Mesenchymal stem cell (in vitro differentiated cells and primary cell): ENCODE results near the gene IRF2.

Experiments used
- DNase-seq: peaks from one replicate; pipeline ENCODE4 v3.0.0-alpha.2; 2013
- H2AFZ ChIP-seq: one replicate; pipeline ENCODE4 v1.6.1; 2013; ENCODE audit warnings: low read depth, mild to moderate bottlenecking, control low read depth, inconsistent platforms, low read length, moderate library complexity
- H2AK5ac ChIP-seq: 2 replicates; pipeline ENCODE4 v1.6.1; 2013; ENCODE audit warnings: low read length, moderate library complexity, mild to moderate bottlenecking, inconsistent platforms; ENCODE audit not compliant: severe bottlenecking
- H2BK120ac ChIP-seq: one replicate; pipeline ENCODE4 v1.6.1; 2013; ENCODE audit warnings: low read depth, mild to moderate bottlenecking, inconsistent platforms, low read length, moderate library complexity
- H2BK12ac ChIP-seq, 2 experiments: one replicate each; pipeline ENCODE4 v1.6.1; 2013; ENCODE audit warnings: inconsistent platforms in 2 of 2, low read length in 2 of 2, mild to moderate bottlenecking in 2 of 2, moderate library complexity in 2 of 2, control low read depth in 1 of 2
- H2BK15ac ChIP-seq: one replicate; pipeline ENCODE4 v1.6.1; 2013; ENCODE audit warnings: mild to moderate bottlenecking, low read depth, inconsistent platforms; ENCODE audit not compliant: poor library complexity, severe bottlenecking
- H2BK5ac ChIP-seq: 2 replicates; pipeline ENCODE4 v1.6.1; 2013; ENCODE audit warnings: low read depth, mild to moderate bottlenecking, low read length, control low read depth, inconsistent platforms; ENCODE audit not compliant: poor library complexity, severe bottlenecking
- H3K14ac ChIP-seq, 2 experiments: one replicate each; pipeline ENCODE4 v1.6.1; 2013; ENCODE audit warnings: inconsistent platforms in 2 of 2, low read length in 2 of 2, control low read depth in 1 of 2, mild to moderate bottlenecking in 1 of 2, moderate library complexity in 1 of 2
- H3K18ac ChIP-seq, 2 experiments: one replicate each; pipeline ENCODE4 v1.6.1; 2013; ENCODE audit warnings: inconsistent platforms in 2 of 2, low read length in 2 of 2, control low read depth in 1 of 2, low read depth in 1 of 2, mild to moderate bottlenecking in 1 of 2
- H3K23ac ChIP-seq, 2 experiments: one replicate each; pipeline ENCODE4 v1.6.1; 2013; ENCODE audit warnings: inconsistent platforms in 2 of 2, low read length in 2 of 2, mild to moderate bottlenecking in 2 of 2, moderate library complexity in 2 of 2, control low read depth in 1 of 2
- H3K27ac ChIP-seq: 2 replicates; pipeline ENCODE4 v1.5.1; 2013; ENCODE audit warnings: mild to moderate bottlenecking, moderate library complexity, low read length, control low read depth, inconsistent platforms; ENCODE audit not compliant: poor library complexity, severe bottlenecking
- H3K27me3 ChIP-seq, 2 experiments: 2 replicates each; pipeline versions ENCODE4 v1.6.1 to v1.7.0; 2013; ENCODE audit warnings: low read length in 2 of 2, mild to moderate bottlenecking in 2 of 2, moderate library complexity in 2 of 2, control low read depth in 1 of 2, inconsistent platforms in 1 of 2; ENCODE audit not compliant: control insufficient read depth in 1 of 2, insufficient read depth in 1 of 2
- H3K36me3 ChIP-seq, 2 experiments: 2 replicates each; pipeline versions ENCODE4 v1.6.1 to v1.7.0; 2013; ENCODE audit warnings: low read length in 2 of 2, control low read depth in 1 of 2, inconsistent platforms in 1 of 2, low read depth in 1 of 2, mild to moderate bottlenecking in 1 of 2; ENCODE audit not compliant: insufficient read depth in 2 of 2, control insufficient read depth in 1 of 2
- H3K4ac ChIP-seq, 2 experiments: one replicate each; pipeline ENCODE4 v1.6.1; 2013; ENCODE audit warnings: inconsistent platforms in 2 of 2, low read length in 2 of 2, mild to moderate bottlenecking in 2 of 2, moderate library complexity in 2 of 2, control low read depth in 1 of 2, low read depth in 1 of 2
- H3K4me1 ChIP-seq: 2 replicates; pipeline ENCODE4 v1.6.1; 2013; ENCODE audit warnings: low read depth, low read length, control low read depth; ENCODE audit not compliant: control insufficient read depth, insufficient read depth
- H3K4me2 ChIP-seq: 2 replicates; pipeline ENCODE4 v1.6.1; 2013; ENCODE audit warnings: low read length, mild to moderate bottlenecking, inconsistent platforms; ENCODE audit not compliant: poor library complexity, severe bottlenecking
- H3K4me3 ChIP-seq, 2 experiments: 2 replicates each; pipeline versions ENCODE4 v1.5.1 to v1.7.0; 2013; ENCODE audit warnings: low read length in 2 of 2, mild to moderate bottlenecking in 2 of 2, control low read depth in 1 of 2, low read depth in 1 of 2; ENCODE audit not compliant: insufficient read depth in 1 of 2
- H3K79me1 ChIP-seq: replicated peaks from 2 replicates; pipeline ENCODE4 v1.6.1; 2013; ENCODE audit warnings: mild to moderate bottlenecking, control low read depth, low read length, inconsistent platforms; ENCODE audit not compliant: poor library complexity, severe bottlenecking
- H3K9ac ChIP-seq: 2 replicates; pipeline ENCODE4 v1.7.0; 2013; ENCODE audit warnings: mild to moderate bottlenecking, low read length, moderate library complexity
- H3K9me3 ChIP-seq: 2 replicates; pipeline ENCODE4 v1.7.0; 2013; ENCODE audit warnings: mild to moderate bottlenecking, low read length; ENCODE audit not compliant: control insufficient read depth
- H4K8ac ChIP-seq: one replicate; pipeline ENCODE4 v1.6.1; 2013; ENCODE audit warnings: inconsistent platforms, mild to moderate bottlenecking, low read length, moderate library complexity
- H4K91ac ChIP-seq: one replicate; pipeline ENCODE4 v1.6.1; 2013; ENCODE audit warnings: mild to moderate bottlenecking, low read length, inconsistent platforms
- WGBS: methylation state at CpG from one replicate; pipeline ENCODE4 v1.1.7; 2013; ENCODE audit warnings: mixed read lengths; 5-methylcytosine and 5-hydroxymethylcytosine counted together

IRF2 gene

GRCh38 chr4:184403384-184403781 is 71.0 kb downstream of the IRF2 start:
- Histone ChIP-seq H3K79me1 (peaks cover 6% of the 10 kb centered on the region), H3K27me3 (no peaks in the 10 kb centered on the region), H2BK5ac (no peak overlapping the region), H3K4me3 (no peak overlapping the region), H2BK120ac (no peak overlapping the region), H3K9me3 (no peaks in the 10 kb centered on the region), H3K23ac (no peak overlapping the region), H3K4me2 (no peak overlapping the region), H3K36me3 (peaks cover 28 to 71% of the 10 kb centered on the region in 2 experiments), H3K14ac (no peak overlapping the region), H4K91ac (no peak overlapping the region), H2AFZ (no peak overlapping the region), H3K9ac (peak overlapping the region; percentile 13), H3K18ac (no peak overlapping the region), H2AK5ac (no peak overlapping the region), H2BK12ac (no peak overlapping the region), H3K4me1 (peaks cover 9% of the 10 kb centered on the region), H3K4ac (no peak overlapping the region), H3K27ac (no peak overlapping the region), H2BK15ac (no peak overlapping the region), H4K8ac (no peak overlapping the region)
- DNase-seq, result no peak
- 89% methylated on average over 1 of the region's 1 CpG for WGBS

GRCh38 chr4:184402740-184403383 is 71.5 kb downstream of the IRF2 start:
- no peaks in the 10 kb centered on the region for H3K9me3 ChIP-seq
- DNase-seq, result no peak
- H3K4me3 ChIP-seq, result no peak overlapping the region
- H3K18ac ChIP-seq, result no peak overlapping the region
- H2AK5ac ChIP-seq, result no peak overlapping the region
- H4K91ac ChIP-seq, result no peak overlapping the region
- H2BK15ac ChIP-seq, result no peak overlapping the region
- H3K23ac ChIP-seq, result no peak overlapping the region
- H3K4me1 ChIP-seq, result peaks cover 8% of the 10 kb centered on the region
- peaks cover 28 to 75% of the 10 kb centered on the region in 2 experiments for H3K36me3 ChIP-seq
- no peak overlapping the region for H3K4me2 ChIP-seq
- no peak overlapping the region for H2BK5ac ChIP-seq
- WGBS, result 89% methylated on average over 14 of the region's 14 CpGs
- peaks cover 8% of the 10 kb centered on the region for H3K79me1 ChIP-seq
- no peak overlapping the region for H2BK120ac ChIP-seq
- no peaks in the 10 kb centered on the region for H3K27me3 ChIP-seq
- H2AFZ ChIP-seq, result no peak overlapping the region
- no peak overlapping the region for H4K8ac ChIP-seq
- H3K27ac ChIP-seq, result no peak overlapping the region
- H3K9ac ChIP-seq, result no peak overlapping the region
- H2BK12ac ChIP-seq, result no peak overlapping the region
- H3K14ac ChIP-seq, result no peak overlapping the region
- no peak overlapping the region for H3K4ac ChIP-seq

GRCh38 chr4:184402239-184402638 is 72.1 kb downstream of the IRF2 start:
- Histone ChIP-seq H3K23ac (no peak overlapping the region), H3K36me3 (peaks cover 28 to 75% of the 10 kb centered on the region in 2 experiments), H3K4me2 (no peak overlapping the region), H4K91ac (no peak overlapping the region), H3K79me1 (peaks cover 6% of the 10 kb centered on the region), H3K4me3 (no peak overlapping the region), H3K4ac (no peak overlapping the region), H4K8ac (no peak overlapping the region), H2BK15ac (no peak overlapping the region), H3K9me3 (no peaks in the 10 kb centered on the region), H3K27me3 (no peaks in the 10 kb centered on the region), H2BK120ac (no peak overlapping the region), H2AK5ac (no peak overlapping the region), H3K4me1 (peaks cover 5% of the 10 kb centered on the region), H3K18ac (no peak overlapping the region), H2AFZ (no peak overlapping the region), H3K27ac (no peak overlapping the region), H3K9ac (no peak overlapping the region), H2BK5ac (no peak overlapping the region), H3K14ac (no peak overlapping the region), H2BK12ac (no peak overlapping the region)
- no peak for DNase-seq
- 95% methylated on average over 12 of the region's 12 CpGs for WGBS

GRCh38 chr4:184401397-184402171 is 72.8 kb downstream of the IRF2 start:
- no peak overlapping the region for H2BK15ac ChIP-seq
- H3K4me3 ChIP-seq, result no peak overlapping the region
- peaks cover 28 to 82% of the 10 kb centered on the region in 2 experiments for H3K36me3 ChIP-seq
- no peak overlapping the region for H3K14ac ChIP-seq
- no peaks in the 10 kb centered on the region for H3K9me3 ChIP-seq
- H2AK5ac ChIP-seq, result peak overlapping the region; percentile 45
- no peak overlapping the region for H2AFZ ChIP-seq
- H3K4me2 ChIP-seq, result no peak overlapping the region
- H4K8ac ChIP-seq, result no peak overlapping the region
- H3K9ac ChIP-seq, result peak overlapping the region; percentile 53
- H2BK120ac ChIP-seq, result no peak overlapping the region
- DNase-seq, result no peak
- WGBS, result 86% methylated on average over 11 of the region's 13 CpGs
- no peak overlapping the region for H3K4ac ChIP-seq
- H2BK12ac ChIP-seq, result no peak overlapping the region
- peaks cover 8% of the 10 kb centered on the region for H3K79me1 ChIP-seq
- no peak overlapping the region for H2BK5ac ChIP-seq
- H3K27me3 ChIP-seq, result no peaks in the 10 kb centered on the region
- no peak overlapping the region for H3K23ac ChIP-seq
- no peak overlapping the region for H3K27ac ChIP-seq
- no peak overlapping the region for H4K91ac ChIP-seq
- H3K4me1 ChIP-seq, result peaks cover 5% of the 10 kb centered on the region
- no peak overlapping the region for H3K18ac ChIP-seq
